ENCODE measurements around the gene PRICKLE2.
A peak's percentile ranks its signal among the peaks of the same experiment; 100 is the strongest.

PRICKLE2 gene

DNA sequence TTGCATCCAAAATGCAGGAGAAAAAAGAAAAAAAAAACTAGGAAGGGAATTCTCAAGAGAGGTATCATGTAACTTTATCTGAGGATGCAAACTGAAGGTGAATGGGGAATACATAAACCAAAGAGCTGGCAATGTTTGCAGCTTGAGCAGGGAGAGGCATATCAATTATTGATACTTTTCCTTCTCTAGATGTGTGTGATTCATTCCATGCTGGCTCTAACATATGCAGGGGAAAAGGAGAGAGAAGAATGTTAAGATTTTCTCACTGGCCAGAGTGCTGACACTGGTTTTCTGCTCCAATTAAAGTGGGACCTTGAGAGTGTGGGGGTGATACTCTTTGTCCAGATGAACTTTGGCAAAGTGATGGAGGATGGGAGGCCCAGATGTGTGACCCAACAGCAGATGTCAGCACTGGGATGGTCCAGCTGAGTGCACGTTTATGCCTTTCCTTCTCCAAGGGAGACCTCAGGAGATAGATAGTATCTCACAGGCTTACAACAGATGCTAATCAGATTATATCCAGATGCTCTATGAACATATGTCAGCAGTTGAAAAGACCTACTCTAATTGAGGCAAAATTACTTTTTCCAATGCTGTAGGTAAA lies 152.0 kb downstream of the PRICKLE2 start:
- DNase-seq (ENCODE audit: low spot score) = no peak

- no peak for DNase-seq (ENCODE audit: low spot score)
Observed at GRCh38 chr3:64072126-64072525, 153.1 kb downstream of the PRICKLE2 start.

DNA sequence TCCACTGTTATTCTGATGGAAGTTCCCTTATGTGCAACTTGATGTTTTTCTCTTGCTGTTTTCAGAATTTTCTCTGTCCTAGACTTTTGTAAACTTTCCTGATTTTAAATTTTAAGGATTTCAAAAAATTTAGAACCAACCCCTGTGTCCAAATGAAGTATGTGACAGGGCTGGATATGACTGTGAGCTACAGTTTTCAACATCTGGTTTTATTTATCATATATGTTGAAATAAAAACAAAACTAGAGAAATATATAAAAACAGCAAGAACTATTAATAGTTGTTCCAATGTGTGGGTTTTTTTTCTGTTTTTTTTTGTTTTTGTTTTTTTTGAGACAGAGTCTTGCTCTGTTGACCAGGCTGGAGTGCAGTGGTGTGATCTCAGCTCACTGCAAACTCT lies 154.6 kb downstream of the PRICKLE2 start:
- no peak for DNase-seq (ENCODE audit: low spot score)

- no peak for DNase-seq (ENCODE audit: low spot score)
Observed at GRCh38 chr3:64067506-64068346, 157.5 kb downstream of the PRICKLE2 start.

DNA sequence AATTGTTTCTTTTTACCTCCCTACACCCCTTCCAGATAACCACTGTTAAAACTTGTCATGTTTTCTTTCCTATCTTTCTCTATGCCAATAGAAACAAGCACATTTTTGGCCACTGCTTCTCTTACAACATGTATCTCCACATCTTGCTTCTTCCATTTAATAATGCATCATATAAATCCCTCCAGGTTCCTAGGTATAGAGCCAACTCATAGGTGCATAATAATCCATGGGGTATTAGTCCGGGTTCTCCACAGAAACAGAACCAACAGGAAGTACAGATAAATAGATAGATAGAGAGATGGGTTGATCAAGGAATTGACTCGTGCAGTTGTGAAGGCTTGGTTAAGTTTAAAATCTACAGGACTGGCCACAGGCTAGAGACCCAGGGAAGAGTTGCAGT lies 160.5 kb downstream of the PRICKLE2 start:
- no peak for DNase-seq (ENCODE audit: low spot score)

GRCh38 chr3:64063983-64064438 lies 161.3 kb downstream of the PRICKLE2 start:
- no peak for DNase-seq (ENCODE audit: low spot score)

GRCh38 chr3:64063207-64063982 lies 161.9 kb downstream of the PRICKLE2 start:
- no peak for DNase-seq (ENCODE audit: low spot score)

DNA sequence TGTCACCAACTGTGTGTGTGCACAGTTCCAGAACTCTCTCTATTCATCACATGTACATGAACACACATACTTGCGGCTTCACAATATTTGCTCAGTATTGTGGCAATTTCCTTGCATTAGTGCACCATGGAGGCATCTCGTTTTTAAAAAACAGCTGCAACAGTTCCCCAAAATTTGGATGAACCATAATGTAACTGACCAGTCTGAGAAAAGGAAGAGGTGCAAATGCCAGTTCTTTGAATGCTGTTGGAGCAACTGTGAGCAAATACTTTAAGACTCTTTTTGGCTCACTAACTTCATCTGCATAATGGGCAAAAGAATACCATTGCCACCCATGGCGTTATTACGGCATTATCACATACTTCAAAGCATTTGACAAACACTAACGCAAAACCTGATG lies 163.6 kb downstream of the PRICKLE2 start:
- no peak for DNase-seq (ENCODE audit: low spot score)

- no peak for DNase-seq (ENCODE audit: low spot score)
Observed at GRCh38 chr3:64059484-64060175, 165.6 kb downstream of the PRICKLE2 start.

DNA sequence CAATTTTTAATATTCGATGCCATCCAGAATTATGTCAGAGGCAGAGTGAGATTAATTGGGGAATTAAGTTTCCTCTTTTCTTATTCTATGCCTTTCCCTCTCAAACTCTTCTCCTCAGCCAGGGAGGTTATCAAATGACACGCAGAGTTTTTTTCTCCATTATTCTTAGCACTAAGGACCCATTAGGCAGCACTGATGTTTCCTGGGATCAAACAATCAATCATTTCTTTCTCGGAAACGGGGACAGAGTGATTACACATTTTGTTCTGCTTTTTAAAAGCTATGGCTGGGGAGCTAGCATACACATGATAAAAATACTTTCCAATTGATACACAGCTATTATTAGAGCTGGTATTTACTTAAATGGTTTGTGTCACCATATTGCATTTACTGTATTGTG lies 166.7 kb downstream of the PRICKLE2 start:
- DNase-seq (ENCODE audit: low spot score) = no peak

DNA sequence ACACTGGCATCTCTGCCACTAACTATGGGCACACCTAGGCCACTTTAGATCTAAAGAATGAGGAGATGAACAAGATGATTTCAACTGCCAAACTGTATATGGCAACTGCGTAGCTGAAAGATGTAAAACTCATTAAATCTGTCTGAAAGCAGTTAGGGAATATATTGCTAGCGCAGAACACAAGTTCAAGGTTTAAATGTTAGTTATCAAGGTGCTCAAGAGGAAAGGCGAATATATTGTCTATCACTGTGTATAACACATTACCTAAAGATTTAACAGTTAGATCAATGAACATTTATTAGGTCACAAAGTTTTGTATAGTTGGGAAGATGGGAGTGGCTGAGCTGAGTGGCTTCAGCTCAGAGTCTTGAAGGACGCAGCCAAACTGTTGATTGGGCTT lies 168.0 kb downstream of the PRICKLE2 start:
- DNase-seq (ENCODE audit: low spot score) = no peak

DNA sequence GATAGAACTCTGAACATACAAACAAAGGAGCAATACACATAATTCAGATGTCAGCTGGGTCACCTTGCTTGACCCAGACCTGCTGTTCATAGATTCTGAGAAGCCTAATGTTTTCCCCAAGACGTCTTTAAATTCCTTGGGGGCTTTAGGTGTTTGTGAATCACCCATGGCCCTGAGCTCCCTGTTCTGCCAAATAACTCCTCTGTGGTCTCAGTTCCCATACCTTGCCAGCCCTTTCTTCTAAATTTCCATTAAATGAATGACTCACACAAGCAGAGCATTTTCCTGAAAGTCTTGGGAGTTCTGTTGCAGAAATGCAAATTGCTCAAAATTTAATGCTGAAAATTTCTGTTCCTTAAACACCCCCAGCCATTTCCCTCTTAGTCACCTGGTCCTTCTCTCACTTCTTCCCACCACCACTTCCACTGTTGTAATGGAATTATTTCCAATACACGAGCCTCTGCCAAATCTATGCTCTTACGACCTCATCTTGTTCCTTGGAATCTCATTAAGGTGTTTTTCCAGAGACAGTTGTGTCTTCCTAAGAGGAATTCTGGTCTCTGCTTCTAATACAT lies 168.6 kb downstream of the PRICKLE2 start:
- no peak for DNase-seq (ENCODE audit: low spot score)

DNA sequence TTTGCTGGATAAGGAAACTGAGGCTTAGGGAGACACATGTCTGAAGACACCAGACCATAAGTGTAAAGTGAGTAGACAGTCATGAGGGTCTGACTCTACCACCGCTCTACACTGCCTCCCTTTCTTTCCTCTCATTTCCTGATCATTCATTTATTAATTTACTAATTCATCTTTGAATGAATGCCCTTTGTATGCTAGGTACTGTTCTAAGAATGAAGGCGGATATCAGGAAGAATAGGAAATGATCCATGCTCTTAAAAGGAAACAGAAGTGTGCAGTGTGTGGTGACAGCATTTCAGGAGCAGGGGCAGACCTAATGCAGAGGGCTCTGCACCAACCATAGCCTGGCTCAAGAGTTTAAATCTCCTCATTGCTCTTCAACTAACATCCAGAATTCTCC lies 170.2 kb downstream of the PRICKLE2 start:
- DNase-seq (ENCODE audit: low spot score) = no peak

- no peak for DNase-seq (ENCODE audit: low spot score)
Observed at GRCh38 chr3:64054488-64054887, 170.8 kb downstream of the PRICKLE2 start.

DNA sequence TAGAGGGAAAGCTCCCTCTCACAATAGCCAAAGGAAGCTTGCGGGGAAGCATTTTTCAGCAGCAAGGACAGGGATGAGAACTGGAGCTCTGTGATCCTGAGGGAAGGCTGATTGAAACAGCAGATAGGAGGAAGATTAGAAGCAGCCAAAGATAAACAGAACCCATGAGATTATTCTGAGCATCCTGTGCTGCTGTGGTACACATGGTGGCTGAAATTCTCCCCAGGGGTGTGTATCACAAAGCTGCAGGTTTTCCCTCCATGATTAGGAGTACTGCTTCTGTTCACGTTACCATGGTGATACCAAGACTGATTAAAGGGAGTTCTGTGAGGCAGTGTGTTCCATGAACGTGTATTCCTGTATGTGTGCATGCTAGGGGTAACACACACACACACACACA lies 171.7 kb downstream of the PRICKLE2 start:
- DNase-seq (ENCODE audit: low spot score) = no peak

DNA sequence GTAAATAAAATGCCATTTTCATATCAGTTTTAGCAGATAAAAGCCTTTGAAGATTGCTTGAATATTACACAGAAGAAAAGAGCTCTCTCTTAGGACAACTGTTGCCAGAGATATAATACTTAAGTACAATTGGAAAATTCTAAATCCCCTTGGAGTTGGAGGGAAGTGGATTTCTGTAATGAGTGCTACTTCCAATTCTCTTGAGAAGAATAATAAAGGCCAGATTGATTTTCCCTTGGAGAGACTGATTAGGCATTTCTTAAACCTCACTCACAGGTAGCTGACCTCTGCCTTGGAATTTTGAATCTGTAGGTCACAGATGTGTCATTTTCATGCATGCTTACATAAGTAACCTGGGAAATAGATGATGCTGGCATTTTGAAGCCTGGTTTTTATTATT lies 172.1 kb downstream of the PRICKLE2 start:
- DNase-seq (ENCODE audit: low spot score) = no peak

DNA sequence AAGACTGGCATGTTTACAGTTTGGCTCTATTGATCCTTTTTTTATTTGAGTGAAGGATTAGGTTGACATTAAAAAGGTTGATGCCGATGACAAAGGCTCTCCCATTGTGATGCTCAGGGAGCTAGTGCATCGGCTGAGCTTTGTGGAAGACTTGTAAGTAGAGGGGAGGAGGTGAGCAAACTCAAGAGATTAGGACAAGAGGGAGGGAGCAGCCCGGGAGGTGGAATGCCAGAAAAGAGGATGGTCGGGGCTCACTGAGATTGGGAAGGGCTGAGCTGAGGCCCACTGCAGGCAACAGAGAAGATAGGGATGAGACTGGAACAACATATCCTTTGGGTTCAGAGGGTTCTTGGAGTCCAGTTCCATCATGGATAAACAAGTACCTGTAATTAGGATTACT lies 175.4 kb downstream of the PRICKLE2 start:
- peak; percentile 53 for DNase-seq (ENCODE audit: low spot score)

- no peak for DNase-seq (ENCODE audit: low spot score)
Observed at GRCh38 chr3:64049136-64049535, 176.1 kb downstream of the PRICKLE2 start.

GRCh38 chr3:64048631-64049061 lies 176.6 kb downstream of the PRICKLE2 start:
- no peak for DNase-seq (ENCODE audit: low spot score)

GRCh38 chr3:64047787-64048186 lies 177.5 kb downstream of the PRICKLE2 start:
- DNase-seq (ENCODE audit: low spot score) = no peak

GRCh38 chr3:64046996-64047594 lies 178.2 kb downstream of the PRICKLE2 start:
- no peak for DNase-seq (ENCODE audit: low spot score)

Measured in iPS-NIHi11 (cell line).